Duodenal mucosa (tissue), 2 donors: Measurements from ENCODE around the gene GIMAP8.

ENCODE experiments used
- H3K27ac ChIP-seq: one replicate; pipeline ENCODE4 v1.7.0; 2013; ENCODE audit warnings: low read depth, low read length
- H3K27me3 ChIP-seq, 2 donors: one replicate each; pipeline ENCODE4 v1.7.0; 2013; ENCODE audit warnings: low read length in 2 of 2, control low read depth in 1 of 2; ENCODE audit not compliant: insufficient read depth in 2 of 2, control insufficient read depth in 1 of 2
- H3K36me3 ChIP-seq, 2 donors: one replicate each; pipeline ENCODE4 v1.7.0; 2013; ENCODE audit warnings: low read length in 2 of 2, control low read depth in 1 of 2; ENCODE audit not compliant: insufficient read depth in 2 of 2, control insufficient read depth in 1 of 2
- H3K4me1 ChIP-seq, 2 donors: one replicate each; pipeline ENCODE4 v1.7.0; 2013; ENCODE audit warnings: low read length in 2 of 2, control low read depth in 1 of 2; ENCODE audit not compliant: insufficient read depth in 2 of 2, control insufficient read depth in 1 of 2
- H3K4me3 ChIP-seq, 2 donors: one replicate each; pipeline ENCODE4 v1.7.0; 2013; ENCODE audit warnings: low read length in 2 of 2, low read depth in 1 of 2
- H3K9ac ChIP-seq, 2 donors: one replicate each; pipeline ENCODE4 v1.7.0; 2013; ENCODE audit warnings: low read length in 2 of 2, low read depth in 1 of 2
- H3K9me3 ChIP-seq, 2 donors: one replicate each; pipeline ENCODE4 v1.7.0; 2013; ENCODE audit warnings: low read length in 2 of 2, control low read depth in 1 of 2; ENCODE audit not compliant: control insufficient read depth in 1 of 2

Gene GIMAP8

GRCh38 chr7:150463461-150463860, 13.0 kb downstream of the GIMAP8 start:
- Histone ChIP-seq H3K27me3 (no peaks in the 10 kb centered on the region), H3K36me3 (peaks cover 0 to 8% of the 10 kb centered on the region in 2 donors), H3K4me3 (no peak overlapping the region), H3K27ac (no peak overlapping the region), H3K9ac (no peak overlapping the region), H3K9me3 (peaks cover 0 to 8% of the 10 kb centered on the region in 2 donors), H3K4me1 (peaks cover 3 to 4% of the 10 kb centered on the region in 2 donors)

DNA sequence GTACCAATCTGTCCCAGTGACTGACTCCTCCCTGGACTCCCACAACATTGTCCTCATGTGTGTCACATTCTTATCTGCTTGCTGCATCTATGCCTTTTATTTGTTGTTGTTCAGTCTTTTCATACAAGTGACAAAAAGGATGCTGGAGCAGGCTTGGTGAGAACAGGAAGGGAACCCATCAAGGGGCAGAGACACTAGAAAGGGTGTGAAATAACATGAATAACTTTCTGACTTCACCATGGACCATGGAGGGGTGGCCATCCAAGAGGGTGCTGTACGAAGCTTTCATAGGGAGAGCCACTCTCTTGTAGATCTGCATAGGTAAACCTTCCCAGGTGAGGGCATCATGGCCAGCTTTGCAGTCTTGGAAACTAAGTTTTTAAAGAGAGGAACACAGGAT, 14.5 kb downstream of the GIMAP8 start:
- Histone ChIP-seq H3K36me3 (peaks cover 0 to 8% of the 10 kb centered on the region in 2 donors), H3K4me3 (no peak overlapping the region), H3K4me1 (peaks cover 4 to 9% of the 10 kb centered on the region in 2 donors), H3K9ac (no peak overlapping the region), H3K27ac (no peak overlapping the region), H3K27me3 (no peaks in the 10 kb centered on the region), H3K9me3 (peaks cover 0 to 8% of the 10 kb centered on the region in 2 donors)

GRCh38 chr7:150465414-150465813, 15.0 kb downstream of the GIMAP8 start:
- peaks cover 0 to 8% of the 10 kb centered on the region in 2 donors for H3K36me3 ChIP-seq
- H3K4me3 ChIP-seq, result no peak overlapping the region
- H3K27ac ChIP-seq, result no peak overlapping the region
- no peak overlapping the region for H3K9ac ChIP-seq
- H3K4me1 ChIP-seq, result peaks cover 4 to 9% of the 10 kb centered on the region in 2 donors
- H3K9me3 ChIP-seq, result peaks cover 0 to 8% of the 10 kb centered on the region in 2 donors
- no peaks in the 10 kb centered on the region for H3K27me3 ChIP-seq

- no peak overlapping the region for H3K9ac ChIP-seq
- no peak overlapping the region for H3K4me3 ChIP-seq
- no peak overlapping the region for H3K27ac ChIP-seq
Measured at GRCh38 chr7:150466477-150466876, 16.0 kb downstream of the GIMAP8 start.

GRCh38 chr7:150468241-150468640, 17.8 kb downstream of the GIMAP8 start:
- Histone ChIP-seq H3K9ac (no peak overlapping the region), H3K27me3 (no peaks in the 10 kb centered on the region), H3K36me3 (peaks cover 0 to 8% of the 10 kb centered on the region in 2 donors), H3K27ac (no peak overlapping the region), H3K4me3 (no peak overlapping the region), H3K4me1 (peaks cover 4 to 9% of the 10 kb centered on the region in 2 donors), H3K9me3 (no peaks in the 10 kb centered on the region)

More at GRCh38 chr7:150466477-150466876, 16.0 kb downstream of the GIMAP8 start:
- Histone ChIP-seq H3K27me3 (no peaks in the 10 kb centered on the region), H3K9me3 (peaks cover 0 to 8% of the 10 kb centered on the region in 2 donors), H3K36me3 (peaks cover 0 to 8% of the 10 kb centered on the region in 2 donors), H3K4me1 (peaks cover 4 to 9% of the 10 kb centered on the region in 2 donors)

DNA sequence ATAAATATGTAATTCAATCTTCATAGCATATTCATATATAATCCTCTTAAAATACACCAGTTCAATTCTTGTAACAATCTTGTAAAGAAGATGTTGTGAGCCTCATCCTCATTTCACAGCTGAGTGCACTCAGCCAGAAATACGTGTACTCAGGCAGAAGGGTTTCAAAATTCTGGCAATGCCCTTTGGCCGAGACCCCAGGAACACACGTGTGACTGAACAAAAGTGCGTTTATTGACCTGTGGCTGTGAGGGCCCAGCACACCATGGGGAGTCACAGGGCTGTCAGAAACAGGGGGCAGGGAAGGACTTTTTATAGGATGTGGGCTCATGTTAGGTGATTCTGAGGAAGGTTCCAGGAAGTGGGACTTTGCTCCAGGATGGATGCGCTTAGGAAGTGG, 21.5 kb downstream of the GIMAP8 start:
- Histone ChIP-seq H3K9me3 (no peaks in the 10 kb centered on the region), H3K4me1 (peaks cover 0 to 6% of the 10 kb centered on the region in 2 donors), H3K27ac (no peak overlapping the region), H3K27me3 (no peaks in the 10 kb centered on the region), H3K4me3 (no peak overlapping the region), H3K9ac (no peak overlapping the region), H3K36me3 (peaks cover 0 to 4% of the 10 kb centered on the region in 2 donors)

DNA sequence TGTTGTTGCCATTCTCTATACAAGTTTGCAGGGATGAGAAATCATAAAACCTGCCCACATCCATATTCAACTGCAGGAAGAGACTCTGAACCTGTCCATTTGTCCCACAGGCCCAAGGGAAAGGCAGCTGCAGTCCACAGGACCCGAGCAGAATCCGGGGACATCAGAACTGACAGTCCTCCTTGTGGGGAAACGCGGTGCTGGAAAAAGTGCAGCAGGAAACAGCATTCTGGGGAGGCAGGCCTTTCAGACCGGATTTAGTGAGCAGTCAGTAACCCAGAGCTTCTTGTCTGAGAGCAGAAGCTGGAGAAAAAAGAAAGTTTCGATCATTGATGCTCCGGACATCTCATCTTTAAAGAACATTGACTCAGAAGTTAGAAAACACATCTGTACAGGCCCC, 23.5 kb downstream of the GIMAP8 start:
- H3K27me3 ChIP-seq, result no peaks in the 10 kb centered on the region
- H3K27ac ChIP-seq, result no peak overlapping the region
- no peak overlapping the region for H3K9ac ChIP-seq
- no peaks in the 10 kb centered on the region for H3K9me3 ChIP-seq
- H3K4me3 ChIP-seq, result no peak overlapping the region
- no peaks in the 10 kb centered on the region for H3K36me3 ChIP-seq
- H3K4me1 ChIP-seq, result peaks cover 4% of the 10 kb centered on the region in 2 donors

DNA sequence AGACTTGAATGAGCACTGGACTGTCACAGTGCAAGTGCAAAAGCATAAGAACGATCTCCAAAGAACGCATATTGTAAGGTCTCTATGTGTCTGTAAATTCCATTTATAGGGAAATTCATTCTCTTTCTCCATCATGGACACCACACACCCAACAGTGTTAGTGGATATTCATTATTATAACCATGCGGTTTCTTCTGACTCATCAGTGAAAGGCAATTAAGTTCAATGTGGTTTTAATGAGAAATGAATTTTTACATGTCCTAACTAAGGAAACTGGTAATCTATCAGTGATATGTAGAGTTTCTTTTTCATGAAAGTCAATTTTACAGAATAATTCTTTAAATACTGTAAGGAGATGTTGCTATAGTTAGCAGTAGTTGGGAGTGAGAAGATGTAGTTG, 25.9 kb downstream of the GIMAP8 start:
- no peaks in the 10 kb centered on the region for H3K36me3 ChIP-seq

DNA sequence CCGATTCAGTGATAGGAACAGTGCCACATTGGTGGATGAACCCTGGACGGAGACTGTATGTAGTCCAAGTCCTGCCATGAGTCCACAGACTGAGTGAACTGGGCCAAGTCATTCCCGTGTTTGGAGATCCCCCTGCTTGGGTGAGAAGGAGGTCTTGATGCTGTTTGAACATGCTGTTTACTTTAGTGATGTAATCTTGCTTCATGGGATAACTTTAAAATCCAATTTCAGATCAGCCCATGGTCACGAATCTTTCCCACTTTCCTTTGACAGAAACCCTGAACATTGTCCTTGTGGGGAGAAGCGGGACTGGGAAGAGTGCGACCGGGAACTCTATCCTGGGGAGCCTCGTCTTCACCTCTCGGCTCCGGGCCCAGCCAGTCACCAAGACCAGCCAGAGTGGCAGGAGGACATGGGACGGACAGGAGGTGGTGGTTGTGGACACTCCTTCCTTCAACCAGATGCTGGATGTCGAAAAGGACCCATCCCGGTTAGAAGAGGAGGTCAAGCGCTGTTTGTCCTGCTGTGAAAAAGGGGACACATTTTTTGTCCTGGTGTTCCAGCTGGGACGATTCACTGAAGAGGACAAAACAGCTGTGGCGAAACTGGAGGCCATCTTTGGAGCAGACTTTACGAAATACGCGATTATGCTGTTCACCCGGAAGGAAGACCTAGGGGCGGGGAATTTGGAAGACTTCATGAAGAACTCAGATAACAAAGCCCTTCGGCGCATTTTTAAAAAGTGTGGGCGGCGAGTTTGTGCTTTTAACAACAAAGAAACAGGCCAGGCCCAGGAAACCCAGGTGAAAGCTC, 26.6 kb downstream of the GIMAP8 start:
- no peaks in the 10 kb centered on the region for H3K9me3 ChIP-seq
- no peak overlapping the region for H3K9ac ChIP-seq
- H3K36me3 ChIP-seq, result no peaks in the 10 kb centered on the region
- H3K4me1 ChIP-seq, result peaks cover 4 to 7% of the 10 kb centered on the region in 2 donors
- H3K4me3 ChIP-seq, result no peak overlapping the region
- no peak overlapping the region for H3K27ac ChIP-seq
- no peaks in the 10 kb centered on the region for H3K27me3 ChIP-seq

More for the DNA sequence above, 25.9 kb downstream of the GIMAP8 start:
- H3K27me3 ChIP-seq, result no peaks in the 10 kb centered on the region
- no peak overlapping the region for H3K4me3 ChIP-seq
- no peak overlapping the region for H3K9ac ChIP-seq
- H3K4me1 ChIP-seq, result peaks cover 4% of the 10 kb centered on the region in 2 donors
- H3K9me3 ChIP-seq, result no peaks in the 10 kb centered on the region
- H3K27ac ChIP-seq, result no peak overlapping the region

GRCh38 chr7:150479023-150479716, 28.7 kb downstream of the GIMAP8 start:
- no peaks in the 10 kb centered on the region for H3K36me3 ChIP-seq
- H3K4me3 ChIP-seq, result no peak overlapping the region
- H3K27me3 ChIP-seq, result no peaks in the 10 kb centered on the region
- no peaks in the 10 kb centered on the region for H3K9me3 ChIP-seq
- H3K27ac ChIP-seq, result no peak overlapping the region
- no peak overlapping the region for H3K9ac ChIP-seq
- peaks cover 4 to 8% of the 10 kb centered on the region in 2 donors for H3K4me1 ChIP-seq
